ENCODE results near the gene DDX21.
A peak's percentile ranks its signal among the peaks of the same experiment; 100 is the strongest.

DDX21 gene

GRCh38 chr10:68988530-68989316 lies 32.8 kb downstream of the DDX21 start, which contains the start of gene KIFBP:
KIFBP (plus strand) TSS chr10:68988803; CDS start chr10:68988833, 30 bp downstream.
- peak within 1 kb of the TSS; percentile 44 to 81; a peak in 3 of 4 replicates for H3K4me3 ChIP-seq (ENCODE audit: low read depth in 1 of 2, low read length in 2 of 2)
- peak within 1 kb of the TSS; percentile 69 for H3K9ac ChIP-seq (ENCODE audit: low read depth, low read length)
- H3K79me2 ChIP-seq (ENCODE audit: insufficient read depth, low read length), result peaks cover 46% of the 10 kb centered on the region
- H3K9me3 ChIP-seq (ENCODE audit: insufficient read depth, low read length, severe bottlenecking), result no peaks in the 10 kb centered on the region
- TF ChIP-seq CTCF (IDR thresholded peaks at IDR 0.05; ENCODE audit: borderline replicate concordance, extremely low read depth, low read length, poor library complexity, severe bottlenecking) (peak; percentile 61), EZH2 (IDR thresholded peaks at IDR 0.05; ENCODE audit: borderline replicate concordance, low read depth, low read length, severe bottlenecking) (no peak)
- H4K20me1 ChIP-seq (ENCODE audit: insufficient read depth, low read length), result no peaks in the 10 kb centered on the region
- peak within 1 kb of the TSS; percentile 74 for H2AFZ ChIP-seq (ENCODE audit: low read depth, low read length)
- ATAC-seq (ENCODE audit: insufficient read depth, low read depth) (peak; percentile 89), DNase-seq (peak; percentile 87)
- H3K36me3 ChIP-seq (ENCODE audit: insufficient read depth, low read length), result peaks cover 33% of the 10 kb centered on the region
- H3K4me1 ChIP-seq (ENCODE audit: insufficient read depth, low read length), result peaks cover 30% of the 10 kb centered on the region
- no peaks in the 10 kb centered on the region for H3K27me3 ChIP-seq (ENCODE audit: insufficient read depth, low read length, poor library complexity)
- H3K27ac ChIP-seq (ENCODE audit: low read length), result peak within 1 kb of the TSS; percentile 51
- H3K4me2 ChIP-seq (ENCODE audit: insufficient read depth, low read length), result peak within 1 kb of the TSS; percentile 88

GRCh38 chr10:68989317-68989990 lies 33.5 kb downstream of the DDX21 start:
- peaks cover 52% of the 10 kb centered on the region for H3K79me2 ChIP-seq (ENCODE audit: insufficient read depth, low read length)
- H4K20me1 ChIP-seq (ENCODE audit: insufficient read depth, low read length), result no peaks in the 10 kb centered on the region
- H3K4me3 ChIP-seq (ENCODE audit: low read depth in 1 of 2, low read length in 2 of 2), result peak overlapping the region; percentile 44 to 81; a peak in 3 of 4 replicates
- TF ChIP-seq CTCF (IDR thresholded peaks at IDR 0.05; ENCODE audit: borderline replicate concordance, extremely low read depth, low read length, poor library complexity, severe bottlenecking), result no peak
- no peak for TF ChIP-seq EZH2 (IDR thresholded peaks at IDR 0.05; ENCODE audit: borderline replicate concordance, low read depth, low read length, severe bottlenecking)
- H3K9ac ChIP-seq (ENCODE audit: low read depth, low read length), result peak overlapping the region; percentile 69
- H3K4me1 ChIP-seq (ENCODE audit: insufficient read depth, low read length), result peaks cover 30% of the 10 kb centered on the region
- peak overlapping the region; percentile 88 for H3K4me2 ChIP-seq (ENCODE audit: insufficient read depth, low read length)
- no peak for ATAC-seq (ENCODE audit: insufficient read depth, low read depth)
- H3K36me3 ChIP-seq (ENCODE audit: insufficient read depth, low read length), result peaks cover 25% of the 10 kb centered on the region
- H2AFZ ChIP-seq (ENCODE audit: low read depth, low read length), result peak overlapping the region; percentile 74
- H3K27ac ChIP-seq (ENCODE audit: low read length), result peak overlapping the region; percentile 51
- no peak for DNase-seq
- H3K27me3 ChIP-seq (ENCODE audit: insufficient read depth, low read length, poor library complexity), result no peaks in the 10 kb centered on the region
- H3K9me3 ChIP-seq (ENCODE audit: insufficient read depth, low read length, severe bottlenecking), result no peaks in the 10 kb centered on the region

- no peak for DNase-seq
- Histone ChIP-seq H3K9ac (ENCODE audit: low read depth, low read length) (no peak overlapping the region), H3K27ac (ENCODE audit: low read length) (no peak overlapping the region)
Measured at GRCh38 chr10:68992636-68993440, 36.9 kb downstream of the DDX21 start.

More at GRCh38 chr10:68992636-68993440, 36.9 kb downstream of the DDX21 start:
- Histone ChIP-seq H3K4me1 (ENCODE audit: insufficient read depth, low read length) (peaks cover 26% of the 10 kb centered on the region), H3K9me3 (ENCODE audit: insufficient read depth, low read length, severe bottlenecking) (no peaks in the 10 kb centered on the region), H2AFZ (ENCODE audit: low read depth, low read length) (no peak overlapping the region), H4K20me1 (ENCODE audit: insufficient read depth, low read length) (no peaks in the 10 kb centered on the region), H3K4me2 (ENCODE audit: insufficient read depth, low read length) (no peak overlapping the region), H3K36me3 (ENCODE audit: insufficient read depth, low read length) (peaks cover 10% of the 10 kb centered on the region; the same call in 1 of the 2 replicates), H3K4me3 (ENCODE audit: low read depth in 1 of 2, low read length in 2 of 2) (no peak overlapping the region), H3K27me3 (ENCODE audit: insufficient read depth, low read length, poor library complexity) (no peaks in the 10 kb centered on the region), H3K79me2 (ENCODE audit: insufficient read depth, low read length) (peaks cover 70% of the 10 kb centered on the region)
- TF ChIP-seq EZH2 (IDR thresholded peaks at IDR 0.05; ENCODE audit: borderline replicate concordance, low read depth, low read length, severe bottlenecking), result no peak
- no peak for TF ChIP-seq CTCF (IDR thresholded peaks at IDR 0.05; ENCODE audit: borderline replicate concordance, extremely low read depth, low read length, poor library complexity, severe bottlenecking)
- ATAC-seq (ENCODE audit: insufficient read depth, low read depth), result no peak
